ENCODE results near the gene SSB. TPM values are rescaled to one million over a fixed set of nuclear protein-coding genes. Genes with fewer than 3 reads are reported as not detected.
"Not testable (repeated sequence)": the region's sequence is repeated elsewhere in the genome, so short reads cannot be mapped to it uniquely, and the experiment has no call there.

Gene SSB
- total and polyA plus RNA-seq, 9 donors = 76.4 to 128 (median 115) TPM

DNA sequence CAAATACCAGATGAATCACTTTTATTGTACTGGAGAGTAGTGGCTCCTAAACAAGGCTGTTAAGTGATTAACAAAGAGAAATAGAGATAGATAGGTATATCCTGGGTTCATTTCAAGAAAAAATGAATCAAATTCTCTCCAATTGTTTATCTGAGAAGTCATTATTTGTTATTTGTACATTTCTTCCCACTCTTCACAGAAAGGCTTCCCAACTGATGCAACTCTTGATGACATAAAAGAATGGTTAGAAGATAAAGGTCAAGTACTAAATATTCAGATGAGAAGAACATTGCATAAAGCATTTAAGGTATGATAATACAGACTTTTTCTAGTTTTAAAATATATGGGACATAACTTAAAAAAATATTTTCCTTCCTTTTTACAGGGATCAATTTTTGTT, 7.9 kb downstream of the SSB start:
- H3K27me3 ChIP-seq (ENCODE audit: control insufficient read depth, insufficient read depth, low read length) = no peaks in the 10 kb centered on the region
- H3K36me3 ChIP-seq (ENCODE audit: control insufficient read depth, insufficient read depth, low read length) = peaks cover 32% of the 10 kb centered on the region
- H3K4me3 ChIP-seq (ENCODE audit: low read length) = no peak overlapping the region

DNA sequence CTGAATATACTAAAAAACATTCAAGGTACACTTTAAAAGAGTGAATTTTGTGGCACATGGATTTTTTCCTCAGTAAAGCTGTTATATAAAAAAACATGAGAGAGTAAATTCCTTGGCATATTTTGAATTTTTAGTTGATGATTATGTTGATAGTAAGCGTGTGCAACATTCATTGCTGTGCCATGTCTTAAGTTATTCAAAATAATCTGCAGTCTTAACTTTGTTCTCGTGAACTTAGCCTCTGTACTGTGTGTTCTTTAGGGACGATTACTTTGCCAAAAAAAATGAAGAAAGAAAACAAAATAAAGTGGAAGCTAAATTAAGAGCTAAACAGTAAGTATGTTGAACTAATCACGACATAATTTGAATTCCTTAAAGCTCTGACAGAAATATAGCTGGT, 9.6 kb downstream of the SSB start:
- 100% methylated on average over 1 of the region's 4 CpGs for WGBS (ENCODE audit: insufficient coverage)
- H3K36me3 ChIP-seq (ENCODE audit: control insufficient read depth, insufficient read depth, low read length) = peaks cover 31% of the 10 kb centered on the region
- DNase-seq = no peak

More for the DNA sequence above, 7.9 kb downstream of the SSB start:
- no peaks in the 10 kb centered on the region for H3K9me3 ChIP-seq (replicated peaks; ENCODE audit: control insufficient read depth, low read depth, low read length)
- H3K4me1 ChIP-seq (ENCODE audit: control insufficient read depth, insufficient read depth, low read length) = no peaks in the 10 kb centered on the region
- DNase-seq = no peak
- H3K27ac ChIP-seq (ENCODE audit: low read length) = no peak overlapping the region

DNA sequence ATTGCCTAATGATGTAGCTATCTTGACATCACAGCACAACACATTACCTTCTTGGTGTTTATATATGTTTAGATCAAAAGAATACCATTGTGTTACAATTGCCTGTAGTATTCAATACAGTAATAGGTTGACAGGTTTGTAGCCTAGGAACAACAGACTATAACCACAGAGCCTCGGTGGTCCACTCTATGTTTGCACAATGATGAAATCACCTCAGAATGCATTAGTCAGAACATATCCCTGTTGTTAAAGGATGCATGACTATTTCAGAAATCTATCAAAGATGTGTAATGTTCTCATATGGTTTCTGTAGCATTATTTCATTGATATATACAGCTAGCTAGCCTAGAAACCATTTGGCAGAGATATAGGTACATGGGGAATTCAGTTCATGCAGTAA, 17.2 kb downstream of the SSB start:
- H3K4me1 ChIP-seq (ENCODE audit: control insufficient read depth, insufficient read depth, low read length) = no peaks in the 10 kb centered on the region
- peaks cover 38% of the 10 kb centered on the region for H3K36me3 ChIP-seq (ENCODE audit: control insufficient read depth, insufficient read depth, low read length)
- H3K4me3 ChIP-seq (ENCODE audit: low read length) = no peak overlapping the region
- no peak overlapping the region for H3K27ac ChIP-seq (ENCODE audit: low read length)
- no CpG with 5 or more reads among the region's 1 CpG for WGBS (ENCODE audit: insufficient coverage)
- no peak for DNase-seq
- no peaks in the 10 kb centered on the region for H3K9me3 ChIP-seq (replicated peaks; ENCODE audit: control insufficient read depth, low read depth, low read length)
- H3K27me3 ChIP-seq (ENCODE audit: control insufficient read depth, insufficient read depth, low read length) = no peaks in the 10 kb centered on the region

More for the DNA sequence above, 9.6 kb downstream of the SSB start:
- no peak overlapping the region for H3K27ac ChIP-seq (ENCODE audit: low read length)
- H3K9me3 ChIP-seq (replicated peaks; ENCODE audit: control insufficient read depth, low read depth, low read length) = no peaks in the 10 kb centered on the region
- H3K4me1 ChIP-seq (ENCODE audit: control insufficient read depth, insufficient read depth, low read length) = no peaks in the 10 kb centered on the region
- no peak overlapping the region for H3K4me3 ChIP-seq (ENCODE audit: low read length)
- no peaks in the 10 kb centered on the region for H3K27me3 ChIP-seq (ENCODE audit: control insufficient read depth, insufficient read depth, low read length)

DNA sequence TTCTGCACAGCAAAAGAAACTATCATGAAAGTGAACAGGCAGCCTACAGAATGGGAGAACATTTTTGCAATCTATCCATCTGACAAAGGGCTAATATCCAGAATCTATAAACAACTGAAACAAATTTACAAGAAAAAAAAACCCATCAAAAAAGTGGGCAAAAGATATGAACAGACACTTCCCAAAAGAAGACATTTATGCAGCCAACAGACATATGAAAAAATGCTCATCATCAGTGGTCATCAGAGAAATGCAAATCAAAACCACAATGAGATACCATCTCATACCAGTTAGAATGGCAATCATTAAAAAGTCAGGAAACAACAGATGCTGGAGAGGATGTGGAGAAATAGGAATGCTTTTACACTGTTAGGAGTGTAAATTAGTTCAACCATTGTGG, 18.3 kb downstream of the SSB start:
- H3K4me3 ChIP-seq (ENCODE audit: low read length); H3K9me3 ChIP-seq (replicated peaks; ENCODE audit: control insufficient read depth, low read depth, low read length); H3K4me1 ChIP-seq (ENCODE audit: control insufficient read depth, insufficient read depth, low read length); DNase-seq; H3K27ac ChIP-seq (ENCODE audit: low read length); H3K27me3 ChIP-seq (ENCODE audit: control insufficient read depth, insufficient read depth, low read length): not testable (repeated sequence)
- peaks cover 34% of the 10 kb centered on the region for H3K36me3 ChIP-seq (ENCODE audit: control insufficient read depth, insufficient read depth, low read length)

DNA sequence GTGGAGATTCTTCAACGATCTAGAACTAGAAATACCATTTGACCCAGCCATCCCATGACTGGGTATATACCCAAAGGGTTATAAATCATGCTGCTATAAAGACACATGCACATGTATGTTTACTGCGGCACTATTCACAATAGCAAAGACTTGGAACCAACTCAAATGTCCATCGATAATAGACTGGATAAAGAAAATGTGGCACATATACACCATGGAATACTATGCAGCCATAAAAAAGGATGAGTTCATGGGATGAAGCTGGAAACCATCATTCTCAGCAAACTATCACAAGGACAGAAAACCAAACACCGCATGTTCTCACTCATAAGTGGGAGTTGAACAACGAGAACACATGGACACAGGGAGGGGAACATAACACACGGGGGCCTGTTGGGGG, 18.7 kb downstream of the SSB start:
- not testable (repeated sequence) for H3K4me1 ChIP-seq (ENCODE audit: control insufficient read depth, insufficient read depth, low read length); H3K4me3 ChIP-seq (ENCODE audit: low read length); H3K27me3 ChIP-seq (ENCODE audit: control insufficient read depth, insufficient read depth, low read length); H3K27ac ChIP-seq (ENCODE audit: low read length); H3K9me3 ChIP-seq (replicated peaks; ENCODE audit: control insufficient read depth, low read depth, low read length); DNase-seq
- no CpG with 5 or more reads among the region's 6 CpGs for WGBS (ENCODE audit: insufficient coverage)
- H3K36me3 ChIP-seq (ENCODE audit: control insufficient read depth, insufficient read depth, low read length) = peaks cover 31% of the 10 kb centered on the region

DNA sequence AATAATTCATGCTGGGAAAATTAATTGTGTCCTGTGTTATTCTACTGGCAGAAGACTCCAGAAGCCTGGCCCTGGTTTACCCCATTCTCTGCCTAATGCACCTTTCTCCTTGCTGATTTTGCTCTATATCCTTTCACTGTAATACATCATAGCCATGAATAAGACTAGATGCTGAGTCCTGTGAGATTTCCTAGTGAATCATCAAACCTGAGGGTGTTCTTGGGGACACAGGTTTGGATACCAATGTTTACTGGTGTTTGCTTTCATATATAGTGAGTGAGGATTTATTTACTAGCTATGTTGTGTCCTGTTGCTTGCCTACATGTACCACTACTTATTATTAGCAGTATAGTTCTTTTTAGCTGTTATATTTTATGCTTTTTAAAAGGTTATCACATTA, 19.6 kb downstream of the SSB start:
- DNase-seq = no peak
- Histone ChIP-seq H3K4me3 (ENCODE audit: low read length) (no peak overlapping the region), H3K4me1 (ENCODE audit: control insufficient read depth, insufficient read depth, low read length) (no peaks in the 10 kb centered on the region), H3K27ac (ENCODE audit: low read length) (no peak overlapping the region), H3K9me3 (replicated peaks; ENCODE audit: control insufficient read depth, low read depth, low read length) (no peaks in the 10 kb centered on the region), H3K36me3 (ENCODE audit: control insufficient read depth, insufficient read depth, low read length) (peaks cover 29% of the 10 kb centered on the region), H3K27me3 (ENCODE audit: control insufficient read depth, insufficient read depth, low read length) (no peaks in the 10 kb centered on the region)

DNA sequence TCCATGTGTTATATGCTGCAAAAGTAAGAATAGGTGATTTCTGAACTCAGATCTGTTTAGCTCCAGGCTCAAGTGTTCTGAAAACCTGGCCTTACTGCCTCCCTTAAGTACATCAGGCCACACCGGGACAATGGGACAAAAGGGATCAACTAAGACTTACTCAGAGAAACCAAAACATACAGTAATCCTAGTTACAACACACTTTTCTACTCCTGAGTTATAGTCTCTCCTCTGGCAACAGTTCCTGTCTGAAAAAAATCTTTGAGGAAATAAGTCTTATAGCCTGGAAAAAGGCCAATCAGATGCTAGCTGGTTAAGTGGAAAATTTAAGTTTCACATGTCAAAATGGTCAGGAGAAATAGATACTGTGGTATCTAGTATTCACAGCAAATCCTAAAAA, 20.4 kb downstream of the SSB start:
- DNase-seq = no peak
- no peak overlapping the region for H3K27ac ChIP-seq (ENCODE audit: low read length)
- no CpG with 5 or more reads among the region's 1 CpG for WGBS (ENCODE audit: insufficient coverage)

DNA sequence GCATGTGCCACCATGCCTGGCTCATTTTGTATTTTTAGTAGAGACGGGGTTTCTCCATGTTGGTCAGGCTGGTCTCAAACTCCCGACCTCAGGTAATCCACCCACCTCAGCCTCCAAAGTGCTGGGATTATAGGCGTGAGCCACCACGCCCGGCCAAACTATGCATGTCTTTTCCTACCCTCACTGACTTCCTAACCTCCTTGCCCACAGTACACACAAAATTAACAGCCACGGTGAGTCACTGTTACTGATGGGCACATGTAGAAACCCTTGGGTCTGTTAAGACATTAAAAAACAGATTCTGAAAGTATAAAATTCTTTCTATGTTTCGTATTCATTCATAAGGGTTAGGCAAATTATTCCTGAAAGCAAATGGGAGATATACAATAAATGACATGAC, 21.4 kb downstream of the SSB start:
- WGBS (ENCODE audit: insufficient coverage) = no CpG with 5 or more reads among the region's 7 CpGs

More for the DNA sequence above, 20.4 kb downstream of the SSB start:
- Histone ChIP-seq H3K4me1 (ENCODE audit: control insufficient read depth, insufficient read depth, low read length) (peaks cover 4% of the 10 kb centered on the region), H3K4me3 (ENCODE audit: low read length) (no peak overlapping the region), H3K9me3 (replicated peaks; ENCODE audit: control insufficient read depth, low read depth, low read length) (no peaks in the 10 kb centered on the region), H3K27me3 (ENCODE audit: control insufficient read depth, insufficient read depth, low read length) (no peaks in the 10 kb centered on the region), H3K36me3 (ENCODE audit: control insufficient read depth, insufficient read depth, low read length) (peaks cover 22% of the 10 kb centered on the region)

DNA sequence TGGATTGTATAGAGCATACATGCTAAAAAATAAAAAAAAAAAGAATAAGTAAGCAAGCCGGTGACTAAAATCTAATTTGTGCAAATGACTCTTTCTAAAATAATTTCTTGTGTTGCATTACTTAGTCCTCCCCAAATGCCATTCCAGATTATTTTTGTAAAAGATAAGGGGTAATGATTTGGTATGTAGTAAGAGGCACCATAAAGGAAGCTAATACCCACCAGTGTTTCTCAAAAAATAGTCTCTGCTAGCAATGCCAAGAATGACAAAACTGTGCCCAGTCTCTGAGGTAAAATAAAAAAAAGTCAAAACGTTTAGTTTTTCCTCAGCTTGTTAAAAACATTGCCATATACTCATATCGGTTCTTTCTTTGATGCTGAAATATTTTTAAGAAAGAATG, 23.4 kb downstream of the SSB start:
- H3K27me3 ChIP-seq (ENCODE audit: control insufficient read depth, insufficient read depth, low read length) = no peaks in the 10 kb centered on the region
- DNase-seq = no peak
- peaks cover 13% of the 10 kb centered on the region for H3K36me3 ChIP-seq (ENCODE audit: control insufficient read depth, insufficient read depth, low read length)
- no CpG with 5 or more reads among the region's 3 CpGs for WGBS (ENCODE audit: insufficient coverage)
- peaks cover 8% of the 10 kb centered on the region for H3K4me1 ChIP-seq (ENCODE audit: control insufficient read depth, insufficient read depth, low read length)
- no peaks in the 10 kb centered on the region for H3K9me3 ChIP-seq (replicated peaks; ENCODE audit: control insufficient read depth, low read depth, low read length)
- no peak overlapping the region for H3K4me3 ChIP-seq (ENCODE audit: low read length)
- no peak overlapping the region for H3K27ac ChIP-seq (ENCODE audit: low read length)

More for the DNA sequence above, 21.4 kb downstream of the SSB start:
- H3K27ac ChIP-seq (ENCODE audit: low read length); H3K4me3 ChIP-seq (ENCODE audit: low read length); H3K9me3 ChIP-seq (replicated peaks; ENCODE audit: control insufficient read depth, low read depth, low read length); H3K27me3 ChIP-seq (ENCODE audit: control insufficient read depth, insufficient read depth, low read length); H3K4me1 ChIP-seq (ENCODE audit: control insufficient read depth, insufficient read depth, low read length); DNase-seq: not testable (repeated sequence)
- H3K36me3 ChIP-seq (ENCODE audit: control insufficient read depth, insufficient read depth, low read length) = peaks cover 15% of the 10 kb centered on the region

DNA sequence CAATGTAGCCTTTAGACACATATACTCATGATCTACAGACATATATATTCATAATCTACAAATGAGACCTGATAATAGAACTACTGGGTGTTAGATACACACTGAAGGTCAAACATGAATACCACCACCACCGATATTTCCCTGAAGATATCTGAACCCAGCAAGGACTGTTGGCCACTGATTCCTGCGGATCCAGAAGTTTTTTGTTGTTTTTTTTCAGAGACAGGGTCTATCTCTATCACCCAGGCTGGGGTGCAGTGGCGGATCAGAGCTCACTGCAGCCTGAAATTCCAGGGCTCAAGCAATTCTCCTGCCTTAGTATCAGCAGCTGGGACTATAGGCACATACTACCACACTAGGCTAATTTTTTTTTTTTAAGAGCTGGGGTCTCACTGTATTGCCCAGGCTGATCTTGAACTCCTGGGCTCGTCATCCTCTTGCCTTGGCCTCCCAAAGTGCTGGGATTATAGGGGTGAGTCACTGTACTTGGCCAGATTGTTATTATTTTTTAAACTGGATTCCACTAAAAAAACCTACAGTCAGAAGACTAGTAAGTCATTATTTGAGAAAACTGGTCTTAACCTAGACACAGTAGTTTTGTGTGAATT, 24.2 kb downstream of the SSB start:
- H3K27me3 ChIP-seq (ENCODE audit: control insufficient read depth, insufficient read depth, low read length) = no peaks in the 10 kb centered on the region
- no peaks in the 10 kb centered on the region for H3K9me3 ChIP-seq (replicated peaks; ENCODE audit: control insufficient read depth, low read depth, low read length)
- 88% methylated on average over 3 of the region's 4 CpGs for WGBS (ENCODE audit: insufficient coverage)
- no peak overlapping the region for H3K4me3 ChIP-seq (ENCODE audit: low read length)
- no peak overlapping the region for H3K27ac ChIP-seq (ENCODE audit: low read length)
- no peak for DNase-seq
- H3K4me1 ChIP-seq (ENCODE audit: control insufficient read depth, insufficient read depth, low read length) = peaks cover 8% of the 10 kb centered on the region
- H3K36me3 ChIP-seq (ENCODE audit: control insufficient read depth, insufficient read depth, low read length) = peaks cover 11% of the 10 kb centered on the region

DNA sequence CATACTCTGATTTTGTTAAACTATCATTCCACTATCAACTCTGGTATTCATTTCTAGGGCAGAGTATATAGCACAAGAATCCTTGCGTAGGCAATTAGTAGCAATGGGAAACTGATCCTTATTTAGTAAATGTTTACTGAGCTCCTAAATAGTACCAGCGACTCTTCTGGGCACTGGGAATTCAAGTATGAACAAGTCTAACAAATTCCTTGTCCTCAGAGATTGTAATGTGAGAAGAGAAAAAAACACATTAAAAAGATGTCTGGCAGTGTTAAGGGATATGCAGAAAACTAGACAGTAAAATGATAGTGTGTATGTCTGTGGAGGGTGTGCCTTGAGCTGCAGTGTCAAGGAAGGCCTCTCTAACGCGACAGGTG, 25.3 kb downstream of the SSB start:
- no peak for DNase-seq
- Histone ChIP-seq H3K27me3 (ENCODE audit: control insufficient read depth, insufficient read depth, low read length) (no peaks in the 10 kb centered on the region), H3K27ac (ENCODE audit: low read length) (peak overlapping the region; percentile 88), H3K4me3 (ENCODE audit: low read length) (peak overlapping the region; percentile 79), H3K9me3 (replicated peaks; ENCODE audit: control insufficient read depth, low read depth, low read length) (no peaks in the 10 kb centered on the region), H3K36me3 (ENCODE audit: control insufficient read depth, insufficient read depth, low read length) (peaks cover 5% of the 10 kb centered on the region), H3K4me1 (ENCODE audit: control insufficient read depth, insufficient read depth, low read length) (peaks cover 11% of the 10 kb centered on the region)
- WGBS (ENCODE audit: insufficient coverage) = no CpG with 5 or more reads among the region's 4 CpGs

Measured in muscle of leg (tissue), 11 donors.